T-helper 9 cell (primary cell): ENCODE results near the gene NFE2L3.
"Not testable (repeated sequence)": the region's sequence is repeated elsewhere in the genome, so short reads cannot be mapped to it uniquely, and the experiment has no call there.

Experiments used
- DNase-seq: peaks from one replicate; pipeline ENCODE4 v3.0.0-alpha.2; 2020
- total RNA-seq, 2 donors: gene quantifications; one replicate each; lab custom pipeline; 2026; lab: John Stamatoyannopoulos, UW

The NFE2L3 gene
- total RNA-seq = 11.6 to 22.2 reads per million in 2 donors

- DNase-seq = peak; percentile 74
These were observed at the start of gene NFE2L3 for GRCh38 chr7:26151953-26152781. Gene NFE2L3 (plus strand): TSS chr7:26152198. CDS start chr7:26152499, 301 bp downstream.

- no peak for DNase-seq
These were observed 48.4 kb upstream of the NFE2L3 start for GRCh38 chr7:26103596-26103995.

GRCh38 chr7:26105236-26105635 lies 46.8 kb upstream of the NFE2L3 start:
- no peak for DNase-seq

- no peak for DNase-seq
These were observed 46.1 kb upstream of the NFE2L3 start for GRCh38 chr7:26105931-26106330.

- DNase-seq = no peak
These were observed 39.7 kb upstream of the NFE2L3 start for GRCh38 chr7:26112203-26112740.

GRCh38 chr7:26115650-26116049 lies 36.3 kb upstream of the NFE2L3 start:
- no peak for DNase-seq

- DNase-seq = no peak
These were observed 34.7 kb upstream of the NFE2L3 start for GRCh38 chr7:26117142-26117807.

- no peak for DNase-seq
These were observed 34.0 kb upstream of the NFE2L3 start for GRCh38 chr7:26117970-26118369.

GRCh38 chr7:26122745-26123144 lies 29.3 kb upstream of the NFE2L3 start:
- no peak for DNase-seq

GRCh38 chr7:26124775-26125174 lies 27.2 kb upstream of the NFE2L3 start:
- not testable (repeated sequence) for DNase-seq

- DNase-seq = no peak
These were observed 24.6 kb upstream of the NFE2L3 start for GRCh38 chr7:26127411-26127810.

- DNase-seq = no peak
These were observed 20.9 kb upstream of the NFE2L3 start for GRCh38 chr7:26131056-26131589.

GRCh38 chr7:26135076-26135475 lies 16.9 kb upstream of the NFE2L3 start:
- DNase-seq = no peak

GRCh38 chr7:26135551-26135950 lies 16.4 kb upstream of the NFE2L3 start:
- DNase-seq = no peak

- DNase-seq = no peak
These were observed 15.2 kb upstream of the NFE2L3 start for GRCh38 chr7:26136831-26137230.

GRCh38 chr7:26140380-26140779 lies 11.6 kb upstream of the NFE2L3 start:
- no peak for DNase-seq

- no peak for DNase-seq
These were observed 10.9 kb upstream of the NFE2L3 start for GRCh38 chr7:26141077-26141476.

- no peak for DNase-seq
These were observed 8.5 kb upstream of the NFE2L3 start for GRCh38 chr7:26143298-26144048.

GRCh38 chr7:26144184-26145080 lies 7.6 kb upstream of the NFE2L3 start:
- no peak for DNase-seq

- DNase-seq = no peak
These were observed 6.8 kb upstream of the NFE2L3 start for GRCh38 chr7:26145238-26145637.

- DNase-seq = no peak
These were observed 5.0 kb upstream of the NFE2L3 start for GRCh38 chr7:26147030-26147429.
